NCI-H460 (cell line): Measurements from ENCODE around the gene APOBEC3A. TPM values are rescaled to one million over a fixed set of nuclear protein-coding genes. Genes with fewer than 3 reads are reported as not detected.

Source experiments
- DNase-seq: peaks from one replicate; pipeline ENCODE4 v3.0.0-alpha.2; 2016; ENCODE audit warnings: low read depth; ENCODE audit errors: extremely low read depth
- polyA plus RNA-seq: library from polyadenylated mRNA; depleted of rRNA; stranded (reverse); fragments of >200 nt; gene quantifications from 2 replicates; pipeline ENCODE4 v1.2.3, GENCODE V29; 2014; cell fraction: nucleus; rRNA removed
- total RNA-seq: library from RNA; depleted of rRNA; stranded (reverse); fragments of >200 nt; shearing (Covaris generic); gene quantifications from 2 replicates; pipeline ENCODE4 v1.2.3, GENCODE V29; 2014; rRNA removed

APOBEC3A gene
- total RNA-seq, result not detected in 2 replicates
- polyA plus RNA-seq, result not detected in 2 replicates

DNA sequence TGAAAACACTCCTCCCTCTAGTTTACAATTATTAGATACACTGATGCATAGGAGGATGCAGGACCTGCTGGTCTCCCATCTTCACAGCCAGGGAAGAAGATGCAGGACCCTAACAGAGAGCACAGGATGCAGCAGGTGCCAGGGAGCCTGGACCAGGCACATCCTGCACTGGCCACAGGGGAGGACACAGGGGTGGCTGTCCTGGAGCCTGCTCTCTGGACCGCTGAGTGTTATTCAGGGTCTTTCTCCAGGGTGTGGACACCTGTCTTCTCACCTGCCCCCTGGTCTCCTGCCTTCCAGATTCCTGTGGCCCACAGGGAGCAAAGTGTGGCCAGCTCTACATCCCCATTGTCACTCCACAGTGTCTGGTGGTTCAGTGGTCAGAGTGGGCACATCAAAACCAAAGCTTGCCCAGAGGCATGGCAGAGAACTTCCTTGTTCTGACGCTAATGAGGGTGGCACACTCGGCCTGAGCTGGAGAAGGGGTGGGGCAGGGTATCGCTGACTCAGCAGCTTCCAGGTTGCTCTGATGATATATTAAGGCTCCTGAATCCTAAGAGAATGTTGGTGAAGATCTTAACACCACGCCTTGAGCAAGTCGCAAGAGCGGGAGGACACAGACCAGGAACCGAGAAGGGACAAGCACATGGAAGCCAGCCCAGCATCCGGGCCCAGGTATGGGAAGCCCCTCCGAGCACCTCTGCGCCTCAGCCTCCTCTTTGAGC is at the start of gene APOBEC3A:
Gene APOBEC3A, plus strand, starts transcription at position 564 of the 725 bp plus-strand sequence. Its CDS starts 83 bp downstream, at position 647.
- DNase-seq, result no peak

DNA sequence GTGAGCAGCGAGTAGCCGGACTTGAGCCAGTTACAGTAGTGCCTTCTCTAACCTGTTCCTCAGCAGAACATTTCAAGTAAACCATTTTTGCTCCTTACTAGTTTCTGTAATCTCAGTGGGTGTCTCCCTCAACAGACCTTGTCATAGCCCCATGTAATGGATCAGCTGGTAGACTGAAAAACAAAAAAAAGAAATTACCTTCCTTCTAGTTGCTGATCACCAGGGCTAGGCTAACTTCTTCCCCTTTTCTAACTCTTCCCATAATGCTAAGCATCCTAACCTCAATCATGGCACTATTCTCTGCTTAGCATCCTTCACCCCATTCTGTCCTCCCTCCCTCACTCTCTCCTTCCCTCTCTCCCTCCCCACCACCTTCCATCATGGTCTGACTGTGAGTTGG is 49.6 kb upstream of the APOBEC3A start:
- DNase-seq, result no peak

- DNase-seq, result no peak
Measured at GRCh38 chr22:38911434-38911833, 46.0 kb upstream of the APOBEC3A start.

- no peak for DNase-seq
Measured at GRCh38 chr22:38919631-38920190, 37.7 kb upstream of the APOBEC3A start.

GRCh38 chr22:38921120-38921519 is 36.3 kb upstream of the APOBEC3A start:
- DNase-seq, result no peak

DNA sequence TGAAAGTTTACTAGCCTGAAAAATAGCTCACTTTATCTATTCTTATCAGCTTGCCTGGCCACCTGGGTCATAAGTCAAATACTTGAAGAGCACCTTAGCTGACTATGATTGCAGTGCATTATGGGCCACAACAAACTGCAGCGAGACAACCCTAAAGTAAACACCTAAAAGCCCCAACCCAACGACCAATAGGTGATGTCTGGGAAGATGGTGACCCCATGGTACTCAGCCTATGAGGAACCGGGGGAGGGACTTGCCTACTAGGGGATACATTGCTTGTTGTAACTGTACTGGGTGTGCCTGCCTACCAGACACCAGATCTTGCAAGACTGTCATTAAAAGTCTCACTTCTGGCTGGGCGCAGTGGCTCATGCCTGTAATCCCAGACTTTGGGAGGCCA is 35.6 kb upstream of the APOBEC3A start:
- no peak for DNase-seq

- DNase-seq, result peak; percentile 79
Measured at GRCh38 chr22:38923463-38924346, 33.7 kb upstream of the APOBEC3A start.

DNA sequence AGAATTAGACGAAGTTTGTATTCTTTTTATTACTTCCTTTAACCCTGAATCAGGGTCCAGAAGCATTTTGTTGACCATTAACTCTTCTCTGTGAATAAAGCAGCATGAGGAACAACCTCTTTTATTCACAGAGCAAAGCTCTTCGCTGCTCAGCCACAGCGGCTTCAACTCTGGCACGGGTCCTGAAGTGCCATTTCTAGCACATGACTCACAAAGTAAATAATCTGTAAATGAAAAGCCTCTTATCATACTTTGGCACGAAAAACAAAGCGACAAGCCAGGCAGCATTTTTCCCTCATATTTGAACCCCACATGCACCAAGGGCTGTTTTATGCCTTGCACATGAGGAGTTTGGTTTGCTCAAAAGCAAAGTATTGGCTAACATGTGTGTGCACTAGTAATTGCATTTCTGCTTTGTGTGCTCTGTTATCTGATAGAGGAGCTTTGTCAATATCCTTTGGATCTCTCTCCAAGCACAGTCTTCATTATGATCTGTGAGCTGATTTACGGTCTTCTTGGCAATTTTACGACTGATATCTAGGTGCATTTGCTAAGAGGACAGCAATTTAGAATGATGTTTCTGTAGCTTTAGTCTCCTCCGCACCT is 33.0 kb upstream of the APOBEC3A start:
- peak; percentile 44 for DNase-seq

DNA sequence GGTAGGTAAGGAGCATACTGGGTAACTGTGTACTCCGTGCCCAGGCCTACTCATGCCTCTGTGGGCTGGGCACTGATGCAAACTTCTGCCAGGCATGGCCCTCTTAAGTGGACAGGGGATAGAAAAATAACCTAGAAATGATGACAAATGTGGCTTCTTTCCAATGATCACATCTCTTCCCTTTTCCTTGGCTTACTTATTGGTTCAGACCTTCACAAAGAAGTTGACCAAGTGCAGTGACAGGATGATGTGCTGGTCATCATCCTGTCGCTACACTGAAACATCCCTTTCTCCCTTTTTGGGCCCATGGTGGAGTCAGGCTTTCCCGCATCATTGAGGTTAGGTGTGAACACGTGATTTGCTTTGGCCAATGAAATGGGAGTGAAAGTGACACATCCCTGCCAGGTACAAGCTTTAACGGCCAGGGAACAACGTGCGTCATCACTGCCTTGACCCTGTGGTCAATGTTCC is 31.8 kb upstream of the APOBEC3A start:
- DNase-seq, result no peak

DNA sequence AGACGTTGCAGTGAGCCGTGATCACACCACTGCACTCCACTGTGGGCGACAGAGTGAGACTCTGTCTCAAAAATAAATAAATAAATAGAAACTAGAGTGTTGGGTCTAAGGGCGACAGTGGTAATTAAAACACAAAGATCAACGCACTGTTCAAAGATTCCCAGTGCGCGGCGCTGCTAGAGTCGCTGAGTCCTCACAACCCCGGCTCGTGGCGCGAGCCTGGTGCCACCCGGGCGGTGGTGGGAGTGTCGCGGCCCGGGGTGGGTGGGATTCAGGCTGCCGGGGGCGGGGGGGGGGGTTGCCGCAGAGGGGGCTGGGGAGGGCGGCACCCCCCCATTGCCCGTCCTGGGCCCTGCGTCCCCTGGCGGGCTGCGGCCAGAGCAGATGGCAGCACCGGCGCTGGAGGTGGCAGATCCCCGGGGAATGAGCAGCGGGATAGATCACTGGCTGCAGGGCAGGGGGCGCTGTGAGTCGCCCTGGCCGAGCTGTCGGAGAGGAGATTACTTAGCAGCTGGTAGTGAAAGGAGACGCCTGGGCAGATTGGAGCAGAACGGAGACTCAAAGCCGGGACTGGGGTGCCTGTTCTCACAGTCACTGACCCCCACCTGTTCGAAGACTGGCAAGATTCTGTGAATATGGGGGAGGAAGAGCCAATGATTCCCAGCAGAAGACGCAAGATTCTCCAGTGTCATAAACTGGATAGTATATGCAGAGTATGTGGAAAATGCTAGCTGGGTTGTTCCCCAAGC is 30.2 kb upstream of the APOBEC3A start:
- DNase-seq, result peak; percentile 50

DNA sequence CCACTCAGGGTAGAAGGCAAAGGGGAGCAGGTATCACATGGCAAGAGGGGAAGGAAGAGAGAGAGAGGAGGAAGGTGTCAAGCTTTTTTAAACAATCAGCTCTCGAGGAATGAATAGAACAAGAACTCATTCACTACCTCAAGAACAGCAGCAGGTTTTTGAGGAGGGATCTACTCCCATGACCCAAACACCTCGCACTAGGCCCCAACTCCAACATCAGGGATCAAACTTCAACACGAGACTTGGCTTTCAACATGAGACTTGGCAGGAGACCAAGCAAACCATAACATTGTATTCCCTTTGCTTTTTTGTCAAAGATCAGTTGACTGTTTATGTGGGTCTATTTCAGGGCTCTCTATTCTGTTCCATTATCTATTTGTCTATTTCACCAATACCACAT is 26.9 kb upstream of the APOBEC3A start:
- no peak for DNase-seq

GRCh38 chr22:38935023-38935422 is 22.4 kb upstream of the APOBEC3A start:
- no peak for DNase-seq

GRCh38 chr22:38935616-38936015 is 21.8 kb upstream of the APOBEC3A start:
- DNase-seq, result no peak

- no peak for DNase-seq
Measured at GRCh38 chr22:38936562-38936961, 20.8 kb upstream of the APOBEC3A start.

DNA sequence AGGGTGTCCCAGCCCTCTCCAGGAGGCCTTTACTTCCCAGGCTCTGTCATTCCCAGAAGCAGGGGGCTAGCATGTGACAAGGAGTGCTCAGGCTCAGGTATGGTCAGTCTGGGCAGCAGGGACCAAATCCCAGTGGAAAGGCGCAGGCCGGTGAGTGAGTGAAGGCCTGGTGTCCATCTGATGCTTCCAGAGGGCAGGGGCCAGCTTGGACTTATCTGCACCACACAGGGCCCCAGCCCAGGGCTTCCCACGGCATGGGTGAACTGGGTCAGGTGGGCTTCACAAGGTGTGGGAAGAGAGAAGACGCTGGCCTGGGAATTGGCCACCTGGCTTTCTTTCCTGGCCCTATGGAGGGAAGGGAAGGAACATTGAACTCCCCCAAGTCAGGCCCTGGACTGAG is 20.4 kb upstream of the APOBEC3A start:
- DNase-seq, result no peak

GRCh38 chr22:38937541-38937940 is 19.9 kb upstream of the APOBEC3A start:
- no peak for DNase-seq

GRCh38 chr22:38938221-38938620 is 19.2 kb upstream of the APOBEC3A start:
- DNase-seq, result no peak

DNA sequence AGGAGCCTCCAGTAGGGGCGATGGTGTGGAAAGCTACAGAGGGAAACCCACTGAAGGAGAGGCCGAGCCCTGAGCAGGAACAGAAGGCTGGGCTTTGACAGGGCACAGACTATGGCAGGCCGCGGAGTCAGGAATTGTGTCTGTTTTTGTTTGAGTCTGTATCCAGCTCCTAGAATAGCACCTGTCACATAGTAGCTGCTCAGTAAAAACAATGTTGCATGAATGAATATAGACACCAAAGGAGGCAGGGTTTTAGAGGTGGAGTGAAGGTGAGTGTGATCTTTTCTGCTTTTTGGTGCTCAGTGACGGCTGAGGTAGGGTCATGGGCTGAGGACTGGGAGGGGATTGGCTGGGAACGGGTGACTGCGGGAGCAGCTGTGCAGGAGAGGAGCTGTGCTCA is 18.5 kb upstream of the APOBEC3A start:
- DNase-seq, result no peak

- no peak for DNase-seq
Measured at GRCh38 chr22:38940811-38941384, 16.5 kb upstream of the APOBEC3A start.

DNA sequence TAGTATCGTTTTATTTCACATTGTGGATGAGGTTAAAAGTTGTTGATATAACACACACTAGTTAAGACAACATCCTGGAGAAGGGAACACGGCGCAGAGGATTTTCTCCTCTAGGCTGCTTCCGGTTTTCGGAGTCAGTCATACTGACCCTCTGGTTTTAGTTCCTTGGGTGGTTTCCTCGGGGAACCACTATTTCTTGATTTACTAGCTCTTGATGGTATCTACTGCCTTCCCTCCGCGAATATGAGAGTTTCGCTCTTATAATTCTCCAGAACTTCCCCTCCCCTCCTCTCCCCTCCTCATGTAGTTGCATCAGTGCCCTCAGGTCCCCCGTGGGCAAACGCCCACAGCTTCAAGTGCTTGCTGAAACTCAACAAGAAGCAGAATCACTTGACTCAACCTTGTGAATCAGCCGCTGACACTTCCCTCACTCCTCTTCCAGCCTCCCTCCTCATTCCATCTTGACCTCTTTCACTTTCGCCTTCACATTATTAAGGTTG is 15.9 kb upstream of the APOBEC3A start:
- no peak for DNase-seq
